Calu3 (cell line): ENCODE results near the gene FOXP1. TPM values are rescaled to one million over a fixed set of nuclear protein-coding genes. Genes with fewer than 3 reads are reported as not detected.

ENCODE experiments used
- BruUV-seq: library from RNA; stranded (reverse); fragments of 400-500 nt; replicated peaks from 2 replicates; lab custom pipeline; 2021; lab: Mats Ljungman, UMichigan
- CTCF ChIA-PET: fragments of 300-600 bp; sonication (Branson Sonifier 250); formaldehyde crosslinking; loops from one replicate; lab custom pipeline; 2022; ENCODE audit warnings: antibody characterized with exemption; lab: Charles Lee
- DNase-seq: peaks from one replicate; pipeline ENCODE4 v3.0.0; 2022
- H3K27ac Mint-ChIP-seq: one replicate; pipeline ENCODE4 v1.8.0; 2022; ENCODE audit warnings: mixed read lengths; ENCODE audit not compliant: unreplicated experiment
- H3K27me3 Mint-ChIP-seq: one replicate; pipeline ENCODE4 v1.8.0; 2022; ENCODE audit warnings: mixed read lengths; ENCODE audit not compliant: unreplicated experiment
- H3K36me3 Mint-ChIP-seq: one replicate; pipeline ENCODE4 v1.8.0; 2022; ENCODE audit warnings: mild to moderate bottlenecking, moderate library complexity, mixed read lengths; ENCODE audit not compliant: insufficient read depth, unreplicated experiment
- H3K4me1 Mint-ChIP-seq: one replicate; pipeline ENCODE4 v1.8.0; 2022; ENCODE audit warnings: mild to moderate bottlenecking, low read depth, mixed read lengths; ENCODE audit not compliant: unreplicated experiment
- H3K4me3 Mint-ChIP-seq: one replicate; pipeline ENCODE4 v1.8.0; 2022; ENCODE audit warnings: mild to moderate bottlenecking, low read depth, moderate library complexity, mixed read lengths; ENCODE audit not compliant: unreplicated experiment
- H3K9me3 Mint-ChIP-seq: one replicate; pipeline ENCODE4 v1.8.0; 2022; ENCODE audit warnings: low read depth, mixed read lengths; ENCODE audit not compliant: unreplicated experiment
- CTCF ChIP-seq: fragments of 200-600 bp; IDR thresholded peaks from one replicate; pipeline ENCODE4 v1.8.0; 2022; ENCODE audit warnings: antibody characterized with exemption; ENCODE audit not compliant: unreplicated experiment
- intact Hi-C: fragments of 100-400 bp; cut with micrococcal nuclease; formaldehyde crosslinking; loops from one replicate; pipeline ENCODE4 v1.10.0; 2022; ENCODE audit not compliant: unreplicated experiment
- total RNA-seq: library from RNA; stranded (reverse); gene quantifications from 2 replicates; pipeline ENCODE4 v1.2.3, GENCODE V29; 2022

Gene FOXP1
- total RNA-seq, 1 experiment from 2014 or later = 82.8 TPM

GRCh38 chr3:71080517-71081083 lies 502.9 kb downstream of the FOXP1 start:
- H3K4me3 Mint-ChIP-seq = no peak overlapping the region
- no peaks in the 10 kb centered on the region for H3K36me3 Mint-ChIP-seq
- intact Hi-C loops = no loop called here
- CTCF ChIA-PET = no interaction called here
- H3K27ac Mint-ChIP-seq = no peak overlapping the region
- H3K9me3 Mint-ChIP-seq = no peaks in the 10 kb centered on the region
- H3K27me3 Mint-ChIP-seq = no peaks in the 10 kb centered on the region
- no peak for DNase-seq
- no TSS peak for BruUV-seq
- H3K4me1 Mint-ChIP-seq = peaks cover 10% of the 10 kb centered on the region
- TF ChIP-seq CTCF = no peak

GRCh38 chr3:71078723-71079525 lies 504.6 kb downstream of the FOXP1 start:
- TF ChIP-seq CTCF = no peak
- Mint-ChIP-seq H3K9me3 (no peaks in the 10 kb centered on the region), H3K4me3 (no peak overlapping the region), H3K27me3 (no peaks in the 10 kb centered on the region), H3K36me3 (no peaks in the 10 kb centered on the region), H3K4me1 (peaks cover 10% of the 10 kb centered on the region), H3K27ac (no peak overlapping the region)
- CTCF ChIA-PET = interaction anchor here (0.5 kb wide), 1 partner anchor 194 kb away, joined by 6 read pairs; no protein-coding TSS in a partner anchor
- DNase-seq = no peak
- BruUV-seq = no TSS peak
- intact Hi-C loops = no loop called here

- Mint-ChIP-seq H3K9me3 (no peaks in the 10 kb centered on the region), H3K36me3 (no peaks in the 10 kb centered on the region), H3K27me3 (no peaks in the 10 kb centered on the region), H3K4me3 (no peak overlapping the region), H3K27ac (no peak overlapping the region), H3K4me1 (peaks cover 17% of the 10 kb centered on the region)
- intact Hi-C loops = no loop called here
- BruUV-seq = no TSS peak
- TF ChIP-seq CTCF = no peak
- CTCF ChIA-PET = no interaction called here
- DNase-seq = no peak
Measured at GRCh38 chr3:71078199-71078598, 505.3 kb downstream of the FOXP1 start.

GRCh38 chr3:71077070-71077469 lies 506.5 kb downstream of the FOXP1 start:
- BruUV-seq = no TSS peak
- no peak overlapping the region for H3K27ac Mint-ChIP-seq
- no peak for TF ChIP-seq CTCF
- intact Hi-C loops = no loop called here
- H3K4me3 Mint-ChIP-seq = no peak overlapping the region
- no peaks in the 10 kb centered on the region for H3K9me3 Mint-ChIP-seq
- no peaks in the 10 kb centered on the region for H3K36me3 Mint-ChIP-seq
- no peaks in the 10 kb centered on the region for H3K27me3 Mint-ChIP-seq
- DNase-seq = no peak
- H3K4me1 Mint-ChIP-seq = peaks cover 23% of the 10 kb centered on the region
- CTCF ChIA-PET = interaction anchor here (0.5 to 1.3 kb wide), 2 partner anchors 8 to 68 kb away, joined by 3 to 4 read pairs; no protein-coding TSS in a partner anchor
